CD4-positive, alpha-beta memory T cell (primary cell): ENCODE results near the gene PRDM16. TPM values are rescaled to one million over a fixed set of nuclear protein-coding genes. Genes with fewer than 3 reads are reported as not detected.

Source experiments
- CTCF ChIA-PET: fragments of 350-600 bp; sonication (Branson Sonifier 250); formaldehyde crosslinking; loops from one replicate; lab custom pipeline; 2021; ENCODE audit warnings: inconsistent platforms; ENCODE audit not compliant: partially characterized antibody; lab: Charles Lee
- POLR2A ChIA-PET: fragments of 350-600 bp; sonication (Branson Sonifier 250); formaldehyde crosslinking; loops from one replicate; lab custom pipeline; 2021; ENCODE audit not compliant: partially characterized antibody; lab: Charles Lee
- DNase-seq, 5 donors: peaks; one replicate each; pipeline versions ENCODE4 v3.0.0 to v3.0.0-alpha.2; 2020 to 2022; ENCODE audit warnings: mixed read lengths in 1 of 5
- H3K27ac ChIP-seq: one replicate; pipeline ENCODE4 v1.7.0; 2013; ENCODE audit warnings: low read depth, low read length
- H3K27me3 ChIP-seq: 2 replicates; pipeline ENCODE4 v1.7.0; 2013; ENCODE audit warnings: mild to moderate bottlenecking, low read length, moderate library complexity; ENCODE audit not compliant: insufficient read depth
- H3K36me3 ChIP-seq: 2 replicates; pipeline ENCODE4 v1.7.0; 2013; ENCODE audit warnings: mild to moderate bottlenecking, low read length, moderate library complexity; ENCODE audit not compliant: insufficient read depth
- H3K4me1 ChIP-seq: 2 replicates; pipeline ENCODE4 v1.7.0; 2013; ENCODE audit warnings: mild to moderate bottlenecking, low read length, moderate library complexity; ENCODE audit not compliant: insufficient read depth
- H3K4me3 ChIP-seq, 2 donors: one replicate each; pipeline ENCODE4 v1.7.0; 2013; ENCODE audit warnings: low read length in 2 of 2, mild to moderate bottlenecking in 1 of 2
- H3K9me3 ChIP-seq, 2 donors: one replicate each; pipeline ENCODE4 v1.7.0; 2013; ENCODE audit warnings: low read length in 2 of 2, control low read depth in 1 of 2; ENCODE audit not compliant: control insufficient read depth in 1 of 2
- H3K27ac Mint-ChIP-seq, 7 donors: one replicate each; pipeline ENCODE4 v1.8.0; 2020 to 2021; ENCODE audit warnings: mixed read lengths in 7 of 7, mild to moderate bottlenecking in 6 of 7, inconsistent platforms in 3 of 7, moderate library complexity in 3 of 7
- H3K27me3 Mint-ChIP-seq, 2 donors: one replicate each; pipeline ENCODE4 v1.8.0; 2020 to 2021; ENCODE audit warnings: mixed read lengths in 2 of 2
- H3K36me3 Mint-ChIP-seq, 2 donors: one replicate each; pipeline ENCODE4 v1.8.0; 2020 to 2021; ENCODE audit warnings: mixed read lengths in 2 of 2, inconsistent platforms in 1 of 2, mild to moderate bottlenecking in 1 of 2
- H3K4me1 Mint-ChIP-seq, 4 donors: one replicate each; pipeline ENCODE4 v1.8.0; 2020 to 2021; ENCODE audit warnings: mixed read lengths in 4 of 4, mild to moderate bottlenecking in 1 of 4
- H3K4me3 Mint-ChIP-seq, 8 donors: one replicate each; pipeline ENCODE4 v1.8.0; 2020 to 2021; ENCODE audit warnings: mixed read lengths in 8 of 8, mild to moderate bottlenecking in 7 of 8, moderate library complexity in 6 of 8, inconsistent platforms in 3 of 8
- H3K9me3 Mint-ChIP-seq, 8 donors: one replicate each; pipeline ENCODE4 v1.8.0; 2020 to 2021; ENCODE audit warnings: mixed read lengths in 8 of 8, mild to moderate bottlenecking in 5 of 8, inconsistent platforms in 3 of 8, moderate library complexity in 1 of 8
- intact Hi-C: fragments of 100-400 bp; cut with micrococcal nuclease; formaldehyde crosslinking; loops from one replicate; pipeline ENCODE4 v1.15.1; 2023
- polyA plus RNA-seq, 2 donors: library from polyadenylated mRNA; unstranded; fragments of 300-500 nt; fragmentation: Illumina TruSeq; gene quantifications; one replicate each; pipeline ENCODE4 v1.2.3, GENCODE V29; 2021
- total RNA-seq, 2 experiments: library from RNA; stranded (reverse); gene quantifications; one replicate each; pipeline ENCODE4 v1.2.3, GENCODE V29; 2021

The PRDM16 gene
- total and polyA plus RNA-seq, 4 experiments from 2014 or later: not detected

- POLR2A ChIA-PET: no interaction called here
- no peaks in the 10 kb centered on the region for H3K36me3 ChIP-seq
Measured at GRCh38 chr1:3465935-3466321, 396.9 kb downstream of the PRDM16 start.

GRCh38 chr1:3466366-3467075, 397.5 kb downstream of the PRDM16 start:
- POLR2A ChIA-PET: no interaction called here

More at GRCh38 chr1:3465935-3466321, 396.9 kb downstream of the PRDM16 start:
- Mint-ChIP-seq H3K4me1 (no peaks in the 10 kb centered on the region), H3K9me3 (peaks cover 0 to 2% (median 0%) of the 10 kb centered on the region in 8 donors), H3K36me3 (no peaks in the 10 kb centered on the region), H3K27me3 (peaks cover 0 to 5% of the 10 kb centered on the region in 2 donors), H3K4me3 (no peak overlapping the region), H3K27ac (no peak overlapping the region)
- Histone ChIP-seq H3K4me3 (no peak overlapping the region), H3K9me3 (no peaks in the 10 kb centered on the region), H3K27me3 (no peaks in the 10 kb centered on the region), H3K27ac (no peak overlapping the region), H3K4me1 (no peaks in the 10 kb centered on the region)
- intact Hi-C loops: no loop called here
- DNase-seq: no peak
- CTCF ChIA-PET: interaction anchor here (1.6 kb wide), 1 partner anchor 13 kb away, joined by 5 read pairs; no protein-coding TSS in a partner anchor

GRCh38 chr1:3467096-3468036, 398.4 kb downstream of the PRDM16 start:
- intact Hi-C loops: no loop called here
- no peaks in the 10 kb centered on the region for H3K27me3 ChIP-seq
- H3K36me3 Mint-ChIP-seq: no peaks in the 10 kb centered on the region
- no peak overlapping the region for H3K27ac ChIP-seq
- H3K27ac Mint-ChIP-seq: no peak overlapping the region
- peaks cover 0 to 5% of the 10 kb centered on the region in 2 donors for H3K27me3 Mint-ChIP-seq
- H3K4me1 Mint-ChIP-seq: no peaks in the 10 kb centered on the region
- H3K4me3 ChIP-seq: no peak overlapping the region
- ChIA-PET POLR2A (no interaction called here), CTCF (interaction anchor here (1.6 kb wide), 1 partner anchor 14 kb away, joined by 5 read pairs; no protein-coding TSS in a partner anchor)
- no peak for DNase-seq
- H3K9me3 Mint-ChIP-seq: peaks cover 0 to 2% (median 0%) of the 10 kb centered on the region in 8 donors
- no peaks in the 10 kb centered on the region for H3K36me3 ChIP-seq
- no peaks in the 10 kb centered on the region for H3K4me1 ChIP-seq
- no peaks in the 10 kb centered on the region for H3K9me3 ChIP-seq
- no peak overlapping the region for H3K4me3 Mint-ChIP-seq

More at GRCh38 chr1:3466366-3467075, 397.5 kb downstream of the PRDM16 start:
- Mint-ChIP-seq H3K27ac (no peak overlapping the region), H3K27me3 (peaks cover 0 to 5% of the 10 kb centered on the region in 2 donors), H3K9me3 (peaks cover 0 to 2% (median 0%) of the 10 kb centered on the region in 8 donors), H3K4me1 (no peaks in the 10 kb centered on the region), H3K4me3 (no peak overlapping the region), H3K36me3 (no peaks in the 10 kb centered on the region)
- intact Hi-C loops: no loop called here
- Histone ChIP-seq H3K9me3 (no peaks in the 10 kb centered on the region), H3K4me1 (no peaks in the 10 kb centered on the region), H3K27me3 (no peaks in the 10 kb centered on the region), H3K27ac (no peak overlapping the region), H3K36me3 (no peaks in the 10 kb centered on the region), H3K4me3 (no peak overlapping the region)
- DNase-seq: no peak
- CTCF ChIA-PET: interaction anchor here (1.6 kb wide), 1 partner anchor 13 kb away, joined by 5 read pairs; no protein-coding TSS in a partner anchor

- peaks cover 0 to 2% (median 0%) of the 10 kb centered on the region in 8 donors for H3K9me3 Mint-ChIP-seq
- H3K27ac Mint-ChIP-seq: no peak overlapping the region
- POLR2A ChIA-PET: no interaction called here
- H3K9me3 ChIP-seq: no peaks in the 10 kb centered on the region
- CTCF ChIA-PET: no interaction called here
- intact Hi-C loops: no loop called here
- DNase-seq: no peak
- H3K4me1 Mint-ChIP-seq: no peaks in the 10 kb centered on the region
- H3K36me3 ChIP-seq: no peaks in the 10 kb centered on the region
- no peak overlapping the region for H3K27ac ChIP-seq
- no peaks in the 10 kb centered on the region for H3K27me3 ChIP-seq
- no peaks in the 10 kb centered on the region for H3K36me3 Mint-ChIP-seq
- no peak overlapping the region for H3K4me3 Mint-ChIP-seq
- H3K4me1 ChIP-seq: no peaks in the 10 kb centered on the region
- no peak overlapping the region for H3K4me3 ChIP-seq
- H3K27me3 Mint-ChIP-seq: peaks cover 0 to 5% of the 10 kb centered on the region in 2 donors
Measured at GRCh38 chr1:3468236-3469103, 399.5 kb downstream of the PRDM16 start.

- intact Hi-C loops: no loop called here
- DNase-seq: no peak
- POLR2A ChIA-PET: no interaction called here
Measured at GRCh38 chr1:3469104-3469848, 400.3 kb downstream of the PRDM16 start.

GRCh38 chr1:3469849-3470649, 401.0 kb downstream of the PRDM16 start:
- H3K9me3 ChIP-seq: no peaks in the 10 kb centered on the region
- Mint-ChIP-seq H3K36me3 (no peaks in the 10 kb centered on the region), H3K27ac (no peak overlapping the region), H3K27me3 (peaks cover 0 to 5% of the 10 kb centered on the region in 2 donors), H3K4me1 (no peaks in the 10 kb centered on the region), H3K9me3 (peaks cover 0 to 2% (median 0%) of the 10 kb centered on the region in 8 donors), H3K4me3 (no peak overlapping the region)
- H3K27ac ChIP-seq: no peak overlapping the region
- intact Hi-C loops: no loop called here
- no peaks in the 10 kb centered on the region for H3K36me3 ChIP-seq
- no peaks in the 10 kb centered on the region for H3K4me1 ChIP-seq
- ChIA-PET POLR2A (no interaction called here), CTCF (no interaction called here)
- no peak for DNase-seq
- no peak overlapping the region for H3K4me3 ChIP-seq
- H3K27me3 ChIP-seq: no peaks in the 10 kb centered on the region

More at GRCh38 chr1:3469104-3469848, 400.3 kb downstream of the PRDM16 start:
- Histone ChIP-seq H3K4me3 (no peak overlapping the region), H3K27me3 (no peaks in the 10 kb centered on the region), H3K27ac (no peak overlapping the region), H3K36me3 (no peaks in the 10 kb centered on the region), H3K4me1 (no peaks in the 10 kb centered on the region), H3K9me3 (no peaks in the 10 kb centered on the region)
- Mint-ChIP-seq H3K4me3 (no peak overlapping the region), H3K36me3 (no peaks in the 10 kb centered on the region), H3K9me3 (peaks cover 0 to 2% (median 0%) of the 10 kb centered on the region in 8 donors), H3K27ac (no peak overlapping the region), H3K27me3 (peaks cover 0 to 5% of the 10 kb centered on the region in 2 donors), H3K4me1 (no peaks in the 10 kb centered on the region)
- CTCF ChIA-PET: no interaction called here
